K562 (cell line): ENCODE results near the gene RCC1. TPM values are rescaled to one million over a fixed set of nuclear protein-coding genes. Genes with fewer than 3 reads are reported as not detected.

Source experiments
- CBFA2T2 ChIP-seq: fragments of 450-650 bp; conservative IDR thresholded peaks from 2 replicates; pipeline ENCODE4 v1.6.1; 2017; ENCODE audit warnings: mild to moderate bottlenecking
- KDM1A ChIP-seq, 2 experiments: fragments of 450-650 bp; IDR thresholded peaks; 2 replicates each; pipeline ENCODE4 v1.6.1; 2016; ENCODE audit warnings: mild to moderate bottlenecking in 2 of 2
- MBD2 ChIP-seq: sonication (generic); IDR thresholded peaks from 2 replicates; pipeline ENCODE4 v1.6.1; 2016; ENCODE audit warnings: low read depth, borderline replicate concordance
- MEF2D ChIP-seq: conservative IDR thresholded peaks from 2 replicates; pipeline ENCODE4 v1.6.1; 2016; ENCODE audit warnings: low read depth, missing genetic modification characterization, missing compliant biosample characterization
- MEIS2 ChIP-seq: fragments of 450-650 bp; IDR thresholded peaks from 2 replicates; pipeline ENCODE4 v1.6.1; 2014; ENCODE audit warnings: mild to moderate bottlenecking; ENCODE audit not compliant: partially characterized antibody
- MTA1 ChIP-seq: fragments of 450-650 bp; IDR thresholded peaks from 2 replicates; pipeline ENCODE4 v1.6.1; 2017; ENCODE audit warnings: borderline replicate concordance
- NCOR1 ChIP-seq: fragments of 450-650 bp; IDR thresholded peaks from 2 replicates; pipeline ENCODE4 v1.6.1; 2016; ENCODE audit warnings: mild to moderate bottlenecking, moderate library complexity
- NFE2 ChIP-seq: IDR thresholded peaks from 2 replicates; pipeline ENCODE4 v1.6.1; 2014; ENCODE audit warnings: antibody characterized with exemption, low read depth
- SMARCA4 ChIP-seq: fragments of 450-650 bp; IDR thresholded peaks from 2 replicates; pipeline ENCODE4 v1.6.1; 2016
- SOX6 ChIP-seq: fragments of 450-650 bp; IDR thresholded peaks from 2 replicates; pipeline ENCODE4 v1.6.1; 2014; ENCODE audit warnings: mild to moderate bottlenecking
- TBL1XR1 ChIP-seq, 2 experiments: IDR thresholded peaks; 2 replicates each; pipeline ENCODE4 v1.6.1; 2012; ENCODE audit warnings: improper control_type of control experiment in 2 of 2, low read length in 2 of 2, mild to moderate bottlenecking in 1 of 2
- TEAD1 ChIP-seq, 2 experiments: fragments of 450-650 bp in 1 of 2; sonication (generic) in 1 of 2; formaldehyde crosslinking; IDR thresholded peaks; 2 replicates each; pipeline versions ENCODE4 v1.4.0 to v1.8.0; 2020 to 2022; ENCODE audit warnings: mild to moderate bottlenecking in 2 of 2, missing genetic modification reagents in 1 of 2
- ZKSCAN1 ChIP-seq: fragments of 150-350 bp; IDR thresholded peaks from 2 replicates; pipeline ENCODE4 v1.6.1; 2016; ENCODE audit warnings: low read depth, low read length
- ZNF316 ChIP-seq: fragments of 450-650 bp; IDR thresholded peaks from 2 replicates; pipeline ENCODE4 v1.6.1; 2016
- polyA plus RNA-seq, 8 experiments: library from polyadenylated mRNA; depleted of rRNA in 4 of 8; stranded (reverse) in 5 of 8; unstranded in 3 of 8; fragments of >200 nt; fragmentation: Nextera tagmentation in 2 of 8; fragmentation: Illumina TruSeq in 1 of 8; extraction: Ambion mirVana in 2 of 8; extraction: Trizol in 1 of 8; gene quantifications; 2 replicates each; pipeline versions ENCODE4 v1.2.1 to v1.2.3, GENCODE V29; 2011 to 2014; ENCODE audit warnings: inconsistent platforms in 1 of 8, missing spikeins in 1 of 8
- total RNA-seq, 7 experiments: library from RNA; depleted of rRNA in 6 of 7; stranded (reverse); fragments of >200 nt in 6 of 7; fragmentation: Illumina TruSeq in 2 of 7; extraction: Trizol in 2 of 7; gene quantifications; 2 replicates each; pipeline versions ENCODE4 v1.2.1 to v1.2.3, GENCODE V29; 2011 to 2021; ENCODE audit warnings: low replicate concordance in 1 of 7
- TF ChIP-seq, protein P1 (sequence below): IDR thresholded peaks from 2 replicates; pipeline ENCODE4 v1.6.1; 2014; ENCODE audit warnings: antibody characterized with exemption

The RCC1 gene
- total and polyA plus RNA-seq, 9 of the 15 experiments (the other 6 are each of a cell fraction or from before 2014, with no cell fraction given) = 16.4 to 202 (median 107) TPM

- TF ChIP-seq, protein P1, sequence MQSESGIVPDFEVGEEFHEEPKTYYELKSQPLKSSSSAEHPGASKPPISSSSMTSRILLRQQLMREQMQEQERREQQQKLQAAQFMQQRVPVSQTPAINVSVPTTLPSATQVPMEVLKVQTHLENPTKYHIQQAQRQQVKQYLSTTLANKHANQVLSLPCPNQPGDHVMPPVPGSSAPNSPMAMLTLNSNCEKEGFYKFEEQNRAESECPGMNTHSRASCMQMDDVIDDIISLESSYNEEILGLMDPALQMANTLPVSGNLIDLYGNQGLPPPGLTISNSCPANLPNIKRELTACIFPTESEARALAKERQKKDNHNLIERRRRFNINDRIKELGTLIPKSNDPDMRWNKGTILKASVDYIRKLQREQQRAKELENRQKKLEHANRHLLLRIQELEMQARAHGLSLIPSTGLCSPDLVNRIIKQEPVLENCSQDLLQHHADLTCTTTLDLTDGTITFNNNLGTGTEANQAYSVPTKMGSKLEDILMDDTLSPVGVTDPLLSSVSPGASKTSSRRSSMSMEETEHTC = 0 out of 2 replicates have a peak, but pooled peaks have one; percentile 38
- 0 out of 2 replicates have a peak, but pooled peaks have one; percentile 27 for TF ChIP-seq NFE2
- peak; percentile 50 to 70; a peak in 1 of 4 replicates for TF ChIP-seq TEAD1 (CRISPR knock-in tag; IDR thresholded peaks at IDR 0.05)
- TF ChIP-seq KDM1A (IDR thresholded peaks at IDR 0.05) = peak; percentile 100
- TF ChIP-seq SOX6 = peak; percentile 88
- peak; percentile 96 for TF ChIP-seq CBFA2T2
- peak; percentile 93 for TF ChIP-seq SMARCA4
- peak; percentile 43 for TF ChIP-seq MEIS2
- TF ChIP-seq MEF2D (tag) = peak; percentile 53; the same call in 1 of the 2 replicates
- peak in 1 of 2 experiments; percentile 63; a peak in 1 of 4 replicates for TF ChIP-seq TBL1XR1 (IDR thresholded peaks at IDR 0.05; ENCODE audit: low read length in 2 of 2)
- peak; percentile 42; the same call in 1 of the 2 replicates for TF ChIP-seq ZKSCAN1
- TF ChIP-seq MTA1 = peak; percentile 83
- peak; percentile 96 for TF ChIP-seq NCOR1
- TF ChIP-seq MBD2 = peak; percentile 46; the same call in 1 of the 2 replicates
- 0 out of 2 replicates have a peak, but pooled peaks have one; percentile 12 for TF ChIP-seq ZNF316
- TF ChIP-seq, all 486 proteins: peak for 93; not testable (repeated sequence) for 393
Observed at GRCh38 chr1:28525002-28525642, 19.3 kb downstream of the RCC1 start (continued).
